Fibroblast of mammary gland (primary cell): ENCODE measurements around the gene RGL1.

Experiments used
- DNase-seq: peaks from one replicate; pipeline ENCODE4 v3.0.0-alpha.2; 2010; ENCODE audit warnings: low read depth
- H3K4me3 ChIP-seq: 2 replicates; pipeline ENCODE4 v1.5.1; 2011; ENCODE audit warnings: low read depth, mild to moderate bottlenecking, low read length, moderate library complexity; ENCODE audit not compliant: control insufficient read depth
- TF ChIP-seq, protein P1 (sequence below): conservative IDR thresholded peaks from 2 replicates; pipeline ENCODE4 v1.5.1; 2011; ENCODE audit warnings: low read depth, low read length, inconsistent platforms; ENCODE audit not compliant: control insufficient read depth, insufficient read depth

The RGL1 gene

DNA sequence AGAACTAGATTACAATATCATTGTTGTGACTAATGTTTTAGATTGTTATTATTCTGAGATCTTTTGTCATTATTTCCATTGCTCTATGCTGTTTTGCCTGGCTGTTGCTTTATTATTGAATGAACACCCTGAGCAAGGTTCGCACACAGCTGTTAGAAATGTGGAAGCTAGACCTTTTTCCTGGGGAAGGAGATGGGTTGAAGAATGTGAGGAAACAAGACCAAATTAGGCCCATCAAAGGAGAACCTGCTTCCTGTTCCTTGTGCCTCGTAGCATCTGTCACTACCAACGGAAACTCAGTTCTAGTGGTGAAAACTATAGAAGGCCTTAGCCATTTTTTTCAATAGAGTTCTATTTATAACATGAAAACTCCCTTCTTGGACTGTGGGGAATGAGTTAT is 68.7 kb downstream of the RGL1 start:
- DNase-seq = no peak
- TF ChIP-seq, protein P1, sequence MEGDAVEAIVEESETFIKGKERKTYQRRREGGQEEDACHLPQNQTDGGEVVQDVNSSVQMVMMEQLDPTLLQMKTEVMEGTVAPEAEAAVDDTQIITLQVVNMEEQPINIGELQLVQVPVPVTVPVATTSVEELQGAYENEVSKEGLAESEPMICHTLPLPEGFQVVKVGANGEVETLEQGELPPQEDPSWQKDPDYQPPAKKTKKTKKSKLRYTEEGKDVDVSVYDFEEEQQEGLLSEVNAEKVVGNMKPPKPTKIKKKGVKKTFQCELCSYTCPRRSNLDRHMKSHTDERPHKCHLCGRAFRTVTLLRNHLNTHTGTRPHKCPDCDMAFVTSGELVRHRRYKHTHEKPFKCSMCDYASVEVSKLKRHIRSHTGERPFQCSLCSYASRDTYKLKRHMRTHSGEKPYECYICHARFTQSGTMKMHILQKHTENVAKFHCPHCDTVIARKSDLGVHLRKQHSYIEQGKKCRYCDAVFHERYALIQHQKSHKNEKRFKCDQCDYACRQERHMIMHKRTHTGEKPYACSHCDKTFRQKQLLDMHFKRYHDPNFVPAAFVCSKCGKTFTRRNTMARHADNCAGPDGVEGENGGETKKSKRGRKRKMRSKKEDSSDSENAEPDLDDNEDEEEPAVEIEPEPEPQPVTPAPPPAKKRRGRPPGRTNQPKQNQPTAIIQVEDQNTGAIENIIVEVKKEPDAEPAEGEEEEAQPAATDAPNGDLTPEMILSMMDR = no peak
- H3K4me3 ChIP-seq = no peak overlapping the region

DNA sequence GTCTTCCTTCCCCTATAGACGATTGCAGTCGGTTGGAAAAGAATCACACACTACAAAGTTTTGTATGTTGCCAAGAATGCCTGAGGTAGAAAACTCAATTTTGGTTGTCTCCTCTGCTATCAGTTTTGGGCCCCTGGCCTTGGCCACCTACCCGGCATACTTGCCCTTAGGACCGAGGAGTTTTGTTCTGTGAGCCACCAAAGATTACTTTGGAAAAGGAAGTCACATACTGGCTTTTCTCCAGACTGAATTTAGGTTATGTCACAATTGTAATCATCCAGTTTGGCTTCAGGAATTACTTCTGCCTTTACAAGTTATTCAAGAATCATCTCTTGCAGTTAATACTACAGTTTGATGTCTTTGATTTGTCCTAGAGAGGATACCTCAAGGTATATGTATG is 71.4 kb downstream of the RGL1 start:
- DNase-seq = no peak
- TF ChIP-seq, protein P1 = no peak
- no peak overlapping the region for H3K4me3 ChIP-seq

DNA sequence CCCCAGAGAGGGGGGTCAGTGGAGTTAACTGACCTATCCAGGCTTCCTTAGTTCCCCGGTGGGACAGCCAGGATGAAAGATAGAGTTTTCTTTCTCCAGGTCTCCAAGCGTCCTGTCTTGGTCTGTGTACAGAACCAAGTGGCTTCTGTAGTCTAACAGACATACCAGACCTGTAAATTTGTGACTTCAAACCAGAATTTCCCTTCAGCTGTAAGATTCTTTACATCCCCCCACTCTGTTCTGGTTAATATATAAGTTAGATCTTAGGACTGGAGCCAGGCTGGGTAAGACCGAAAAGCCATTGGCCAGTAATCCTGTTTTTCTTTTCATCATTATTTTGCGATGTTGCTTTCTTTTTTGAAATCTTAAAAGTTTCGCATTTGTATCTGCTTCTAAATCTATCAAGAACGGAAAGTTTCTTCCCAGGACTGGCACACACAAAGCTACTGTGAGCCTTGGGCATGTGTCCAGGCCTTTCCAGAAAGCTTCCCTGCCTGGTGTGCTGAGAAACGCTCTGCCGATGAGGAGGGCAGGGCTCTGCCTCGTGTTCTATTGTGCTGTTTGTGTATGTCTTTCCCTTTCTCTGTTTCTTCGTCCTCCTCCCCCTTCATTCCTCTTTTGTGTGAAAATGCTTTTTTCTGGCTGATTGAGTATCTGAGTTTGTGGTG is 72.3 kb downstream of the RGL1 start:
- peak; percentile 68 for DNase-seq
- no peak overlapping the region for H3K4me3 ChIP-seq
- TF ChIP-seq, protein P1 = no peak

DNA sequence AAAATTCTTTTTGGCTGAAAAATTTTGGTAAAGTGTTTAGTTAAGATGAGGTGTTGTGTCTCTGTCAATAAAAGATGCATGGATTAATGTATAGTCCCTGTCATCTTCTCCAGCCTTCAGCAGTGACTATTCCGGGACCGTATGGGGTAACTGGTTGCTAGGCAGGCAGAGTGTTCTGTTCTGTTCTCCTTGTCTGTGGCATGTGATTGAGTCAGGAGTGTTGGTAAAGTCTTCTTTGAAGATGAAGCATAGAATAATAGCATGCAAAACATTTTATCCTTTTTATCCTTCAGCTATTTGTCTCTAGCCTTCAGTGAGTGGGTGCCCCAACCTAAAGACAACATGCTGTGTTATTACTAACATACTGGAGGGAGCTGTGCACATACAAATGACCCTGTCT is 74.6 kb downstream of the RGL1 start:
- TF ChIP-seq, protein P1 = no peak
- DNase-seq = peak; percentile 52
- no peak overlapping the region for H3K4me3 ChIP-seq

DNA sequence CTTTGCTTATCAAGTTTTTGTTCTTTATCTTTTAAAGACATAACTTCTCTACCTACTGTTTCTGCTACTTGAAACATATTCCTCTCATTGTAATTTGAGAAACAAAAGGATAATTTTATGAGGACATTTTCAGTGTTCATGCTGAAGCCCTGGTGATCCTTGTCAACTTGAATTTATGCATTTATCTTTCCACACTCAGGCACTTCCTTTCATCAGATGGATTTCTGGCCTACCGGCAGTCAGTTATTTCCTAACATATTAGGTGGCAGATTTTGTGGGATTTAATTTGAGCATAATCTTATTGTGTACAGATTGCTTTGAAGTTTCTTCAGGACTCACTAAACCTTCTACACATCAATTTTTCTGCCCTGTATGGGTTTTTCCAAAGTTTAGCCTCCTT is 75.0 kb downstream of the RGL1 start:
- DNase-seq = no peak
- TF ChIP-seq, protein P1 = no peak
- no peak overlapping the region for H3K4me3 ChIP-seq

DNA sequence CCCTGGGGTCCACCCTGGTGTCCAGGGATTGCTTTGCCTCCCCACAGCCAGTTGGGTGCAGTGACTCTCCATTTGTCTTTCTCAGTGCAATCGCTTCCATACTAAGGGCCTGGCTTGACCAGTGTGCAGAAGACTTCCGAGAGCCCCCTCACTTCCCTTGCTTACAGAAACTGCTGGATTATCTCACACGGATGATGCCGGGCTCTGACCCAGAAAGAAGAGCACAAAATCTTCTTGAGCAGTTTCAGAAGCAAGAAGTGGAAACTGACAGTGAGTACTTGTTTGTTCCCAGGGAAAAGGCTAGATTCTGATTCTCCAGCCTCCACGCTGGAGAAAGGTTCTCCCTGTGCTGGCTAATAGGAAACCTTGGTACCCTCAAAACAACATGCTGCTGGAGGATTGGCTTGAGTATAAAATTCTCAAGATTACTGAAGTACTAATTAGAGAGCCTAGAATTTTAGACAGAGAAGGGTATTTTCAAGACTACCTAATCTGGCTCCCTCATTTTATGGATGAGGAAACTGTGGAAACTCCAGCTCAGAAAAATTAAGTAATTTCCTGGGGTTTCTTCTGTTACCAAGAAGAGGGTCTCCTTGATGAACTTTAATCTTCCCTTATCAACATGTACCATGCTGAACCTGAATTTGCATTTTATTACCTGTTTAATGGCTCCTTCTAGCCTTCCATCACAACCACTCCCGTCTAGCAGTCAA is 75.8 kb downstream of the RGL1 start:
- H3K4me3 ChIP-seq = no peak overlapping the region
- DNase-seq = no peak
- TF ChIP-seq, protein P1 = no peak
